HG03457 (cell line): ENCODE results near the gene CHCHD10.
"Not testable (repeated sequence)": the region's sequence is repeated elsewhere in the genome, so short reads cannot be mapped to it uniquely, and the experiment has no call there.

Experiments
- ATAC-seq: cut with Tn5 transposase; IDR thresholded peaks from one replicate; pipeline ENCODE4 v1.9.1; 2021; ENCODE audit warnings: moderate number of reproducible peaks; ENCODE audit not compliant: unreplicated experiment

The CHCHD10 gene

DNA sequence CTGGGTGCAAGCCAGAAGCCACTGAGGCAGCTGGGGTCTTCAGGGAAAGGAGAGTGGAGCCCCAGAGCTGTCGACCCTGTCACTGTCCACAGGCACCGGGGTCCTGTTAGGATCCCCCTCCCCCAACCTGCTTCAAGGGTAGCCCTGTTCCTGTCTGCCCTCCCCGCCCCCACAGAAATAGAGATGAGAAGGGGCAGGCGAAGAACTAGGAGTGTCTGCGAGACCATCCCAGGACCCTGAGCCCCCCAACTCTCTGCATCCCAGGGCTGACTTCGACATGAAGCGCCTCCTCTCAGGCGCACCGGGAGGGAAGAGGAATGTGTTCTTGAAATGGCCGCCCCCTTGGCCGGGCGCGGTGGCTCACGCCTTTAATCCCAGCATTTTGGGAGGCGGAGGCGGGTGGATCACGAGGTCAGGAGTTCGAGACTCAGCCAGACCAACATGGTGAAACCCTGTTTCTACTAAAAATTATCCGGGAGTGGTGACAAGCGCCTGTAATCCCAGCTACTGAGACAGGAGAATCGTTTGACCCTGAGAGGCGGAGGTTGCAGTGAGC lies 16.3 kb downstream of the CHCHD10 start:
- ATAC-seq = no peak

DNA sequence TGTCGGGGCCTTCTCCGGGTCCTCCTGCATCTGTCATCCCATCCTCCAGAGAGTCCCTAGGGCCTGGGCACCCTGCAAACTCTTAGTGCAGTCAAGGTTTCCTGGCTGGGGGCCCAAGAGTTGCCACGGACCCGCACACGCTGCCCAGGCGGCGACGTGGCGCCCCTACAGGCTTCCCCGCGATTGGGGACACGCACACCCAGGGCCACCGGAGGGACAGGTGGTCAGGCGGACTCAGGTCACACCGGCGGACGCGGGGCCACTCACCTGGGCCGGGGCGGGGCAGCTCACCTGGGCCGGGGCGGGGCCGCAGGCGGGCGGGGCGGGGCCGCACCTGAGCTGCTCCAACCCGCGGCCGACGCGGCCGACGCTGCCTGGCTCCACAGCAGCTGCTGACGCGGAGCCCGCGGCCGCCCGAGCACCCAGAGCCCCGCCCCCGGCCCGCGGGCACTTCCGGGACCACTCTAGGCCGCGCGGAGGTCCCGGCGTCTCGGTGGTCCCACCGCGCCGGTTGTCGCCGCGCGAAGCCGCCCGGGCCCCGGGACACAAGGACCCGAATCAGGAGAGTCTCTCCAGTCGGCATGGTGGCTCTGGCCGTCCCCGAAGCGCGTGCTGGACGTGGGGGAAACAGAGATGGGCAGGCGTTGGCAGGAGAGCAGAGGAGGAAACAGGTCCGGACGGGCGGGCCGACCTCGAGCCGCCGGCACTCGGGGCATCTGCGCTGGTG lies 16.9 kb downstream of the CHCHD10 start, which contains the start of gene ZNF70:
TSS of gene ZNF70 (minus strand) at position 399 of the 727 bp plus-strand sequence. CDS start 5,972 bp downstream, outside the sequence.
- ATAC-seq = no peak

DNA sequence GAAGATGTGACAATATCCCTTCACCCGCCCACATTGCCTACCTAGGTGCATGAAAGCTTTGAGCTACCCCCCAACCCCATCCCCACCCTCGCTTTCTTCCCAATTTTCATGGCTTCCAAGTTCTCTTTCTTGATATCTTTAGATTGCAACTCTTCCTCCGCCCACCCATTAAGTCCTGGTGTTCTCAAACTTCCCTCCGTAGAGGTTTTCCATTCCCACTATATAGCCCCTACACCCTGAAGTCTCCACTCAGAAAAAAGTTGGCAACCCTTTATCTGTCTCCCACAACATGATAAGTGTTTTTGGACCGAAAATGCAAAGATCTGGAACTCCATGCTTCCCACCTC lies 17.4 kb downstream of the CHCHD10 start:
- ATAC-seq = no peak

DNA sequence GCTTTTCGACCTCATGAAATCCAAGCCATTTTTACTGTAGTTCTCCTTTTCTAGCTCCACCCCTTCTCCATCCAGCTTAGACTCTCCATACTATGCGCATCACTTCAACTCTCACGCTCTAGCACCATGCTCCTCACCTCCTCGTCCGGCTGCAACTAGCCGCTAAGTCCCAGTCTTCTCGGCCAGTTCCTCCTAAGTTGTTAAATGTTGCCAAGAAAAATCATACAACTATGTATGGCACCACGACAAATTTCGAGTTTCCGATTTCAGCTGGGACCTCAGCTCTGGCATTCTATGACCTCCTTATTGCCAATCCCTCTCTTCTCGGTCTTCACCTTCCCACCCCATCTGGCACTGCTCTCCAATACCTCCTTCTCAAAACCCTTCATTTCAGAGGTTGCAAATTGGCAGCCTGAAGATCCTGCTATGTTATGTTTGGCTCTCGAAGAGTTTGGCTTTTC lies 17.9 kb downstream of the CHCHD10 start:
- no peak for ATAC-seq

DNA sequence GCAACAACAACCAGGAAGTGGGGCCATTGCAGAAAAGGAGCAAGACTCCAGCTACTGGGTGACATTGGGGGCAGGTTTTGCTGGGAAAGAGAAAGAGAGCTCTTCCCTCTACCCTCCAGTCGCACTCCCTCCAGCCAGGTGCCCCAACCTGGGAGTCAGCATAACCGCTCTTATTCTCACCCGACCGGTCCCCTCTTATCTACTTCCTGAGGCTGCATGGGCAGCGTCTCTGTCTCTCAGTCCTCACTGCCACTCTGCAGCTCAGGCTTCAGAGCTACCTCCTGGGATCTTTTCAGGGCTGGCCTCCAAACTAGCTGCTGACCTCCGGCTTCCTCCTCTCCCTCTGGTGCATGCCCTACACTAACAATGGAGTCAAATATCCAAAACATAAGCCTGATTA lies 22.0 kb downstream of the CHCHD10 start:
- no peak for ATAC-seq

DNA sequence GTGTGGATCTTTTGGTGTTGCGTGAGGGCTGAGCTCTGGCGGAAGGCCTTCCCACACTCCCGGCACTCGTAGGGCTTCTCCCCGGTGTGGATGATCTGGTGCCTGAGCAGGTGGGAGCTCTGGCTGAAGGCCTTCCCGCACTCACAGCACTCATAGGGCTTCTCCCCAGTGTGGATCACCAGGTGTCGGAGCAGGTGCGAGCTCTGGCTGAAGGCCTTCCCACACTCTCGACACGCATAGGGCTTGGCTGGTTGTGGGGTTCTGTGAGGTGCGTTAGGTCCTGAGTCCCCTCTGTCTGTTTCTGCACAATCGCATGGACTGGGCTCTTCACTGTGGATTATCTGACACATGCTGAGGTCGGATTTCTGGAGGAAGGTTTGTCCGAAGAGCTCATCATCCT lies 23.3 kb downstream of the CHCHD10 start:
- no peak for ATAC-seq

DNA sequence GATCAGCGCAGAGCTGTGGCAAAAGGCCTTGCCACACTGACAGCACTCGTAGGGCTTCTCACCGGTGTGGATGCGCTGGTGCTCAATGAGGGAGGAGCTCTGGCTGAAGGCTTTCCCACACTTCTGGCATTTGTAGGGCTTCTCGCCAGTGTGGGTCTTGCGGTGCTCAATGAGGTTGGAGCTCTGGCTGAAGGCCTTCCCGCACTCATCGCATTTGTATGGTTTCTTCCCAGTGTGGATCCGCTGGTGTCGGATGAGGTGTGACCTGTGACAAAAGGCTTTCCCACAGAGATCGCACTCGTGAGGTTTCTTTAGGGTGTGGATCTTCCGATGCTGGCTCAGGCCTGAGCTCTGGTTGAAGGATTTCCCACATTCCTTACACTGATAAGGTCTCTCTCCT lies 23.8 kb downstream of the CHCHD10 start:
- ATAC-seq = no peak

DNA sequence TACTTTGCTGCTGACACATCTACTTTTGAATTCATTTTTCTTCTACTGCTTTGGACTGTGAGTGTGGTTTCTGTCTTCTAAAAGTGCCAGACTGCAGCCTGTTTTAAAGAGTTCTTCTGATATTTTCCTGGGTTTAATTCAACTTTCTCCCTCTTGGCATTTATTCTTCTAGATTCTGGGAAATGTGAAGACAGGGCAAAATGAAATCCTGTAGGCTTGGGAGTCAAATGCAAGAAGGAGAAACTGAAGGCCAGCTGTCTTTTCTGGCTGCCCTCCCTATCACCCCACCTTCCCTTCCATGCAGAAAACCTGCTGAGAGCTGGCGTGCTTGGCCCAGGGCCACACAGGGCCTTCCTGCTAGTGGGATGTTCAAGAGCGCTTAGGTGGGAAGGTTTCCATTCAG lies 24.5 kb downstream of the CHCHD10 start:
- ATAC-seq = no peak

DNA sequence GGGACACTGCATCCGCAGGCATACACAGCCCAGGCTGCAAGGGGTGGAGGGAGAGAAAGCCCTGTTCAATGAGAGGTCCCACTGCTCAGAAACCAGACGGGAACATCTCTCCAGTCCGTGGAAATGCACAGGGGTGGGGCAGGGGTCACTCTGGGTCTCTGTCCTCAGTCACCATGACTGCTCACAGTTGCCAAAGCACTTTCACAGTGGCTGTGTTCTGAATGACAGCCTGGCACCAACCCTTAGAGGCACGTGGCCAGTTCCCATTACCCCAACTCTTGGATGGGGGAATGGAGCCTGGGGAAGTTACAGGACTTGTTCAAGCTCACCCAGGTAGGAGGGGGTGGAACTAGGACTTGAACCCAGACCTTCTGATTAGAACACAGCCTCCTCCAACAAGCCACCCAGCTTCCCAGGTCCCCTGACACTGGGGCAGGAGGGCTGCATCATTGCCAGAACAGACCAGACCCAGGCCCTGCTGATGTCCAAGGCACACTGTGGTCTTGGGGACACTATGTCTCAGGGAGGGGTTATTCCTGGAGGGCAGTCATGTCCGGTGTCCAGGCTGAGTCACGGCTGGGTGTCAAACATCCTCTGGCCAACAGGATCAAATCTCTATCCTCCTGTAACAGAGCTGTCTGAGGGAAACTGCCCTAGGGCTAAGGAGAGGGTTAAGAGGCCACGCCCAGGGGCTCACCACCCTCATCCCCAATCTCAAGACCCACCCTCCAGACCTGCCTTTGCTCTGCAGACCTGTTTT lies 25.1 kb downstream of the CHCHD10 start:
- no peak for ATAC-seq

DNA sequence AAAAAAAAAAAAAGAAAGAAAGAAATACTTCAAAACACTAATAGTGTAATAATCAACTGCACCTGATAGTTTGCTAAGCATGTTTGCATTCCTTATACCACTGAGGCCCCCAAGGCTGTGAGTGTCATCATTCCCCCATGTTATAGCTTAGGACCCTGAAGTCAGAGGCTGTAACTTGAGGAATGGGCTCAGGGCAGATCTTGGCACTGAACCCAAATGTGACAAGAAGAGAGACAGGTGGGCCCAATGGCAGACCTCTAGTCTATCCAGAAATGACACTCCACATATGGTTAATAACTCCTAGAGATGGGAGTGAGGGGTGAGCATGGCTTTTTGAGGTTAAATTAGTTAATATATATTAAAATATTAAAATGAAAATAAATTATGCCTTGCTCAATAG lies 30.1 kb downstream of the CHCHD10 start:
- no peak for ATAC-seq

DNA sequence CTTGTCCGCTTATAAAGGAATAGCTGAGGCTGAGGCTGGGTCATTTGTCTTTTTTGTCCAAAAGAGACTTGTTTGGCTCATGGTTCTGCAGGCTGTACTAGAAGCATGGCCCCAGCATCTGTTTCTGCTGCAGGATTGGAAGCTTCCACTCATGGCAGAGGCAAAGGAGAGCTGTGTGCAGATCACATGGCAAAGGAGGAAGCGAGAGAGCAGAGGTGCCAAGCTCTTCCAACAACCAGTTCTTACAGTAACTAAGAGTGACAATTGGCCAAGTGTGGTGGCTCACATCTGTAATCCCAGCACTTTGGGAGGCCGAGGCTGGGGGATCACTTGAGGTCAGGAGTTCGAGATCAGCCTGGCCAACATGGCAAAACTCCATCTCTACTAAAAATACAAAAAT lies 39.7 kb downstream of the CHCHD10 start:
- not testable (repeated sequence) for ATAC-seq

DNA sequence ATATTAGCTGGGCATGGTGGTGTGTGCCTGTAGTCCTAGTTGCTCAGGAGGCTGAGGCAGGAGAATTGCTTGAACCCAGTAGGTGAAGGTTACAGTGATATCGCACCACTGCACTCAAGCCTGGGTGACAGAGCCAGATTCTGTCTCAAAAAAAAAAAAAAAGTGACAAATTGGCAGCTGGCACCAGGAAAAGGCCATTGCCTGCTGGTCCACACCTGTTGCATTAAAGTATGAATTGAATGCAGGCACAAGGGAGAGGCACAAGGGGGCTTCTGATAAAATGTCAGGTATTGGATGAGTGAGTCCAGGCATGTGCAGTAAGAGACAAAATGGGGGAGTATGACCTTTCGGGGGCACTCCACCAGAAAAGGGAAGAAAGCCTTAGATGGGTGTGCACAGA lies 45.0 kb downstream of the CHCHD10 start:
- ATAC-seq = no peak

DNA sequence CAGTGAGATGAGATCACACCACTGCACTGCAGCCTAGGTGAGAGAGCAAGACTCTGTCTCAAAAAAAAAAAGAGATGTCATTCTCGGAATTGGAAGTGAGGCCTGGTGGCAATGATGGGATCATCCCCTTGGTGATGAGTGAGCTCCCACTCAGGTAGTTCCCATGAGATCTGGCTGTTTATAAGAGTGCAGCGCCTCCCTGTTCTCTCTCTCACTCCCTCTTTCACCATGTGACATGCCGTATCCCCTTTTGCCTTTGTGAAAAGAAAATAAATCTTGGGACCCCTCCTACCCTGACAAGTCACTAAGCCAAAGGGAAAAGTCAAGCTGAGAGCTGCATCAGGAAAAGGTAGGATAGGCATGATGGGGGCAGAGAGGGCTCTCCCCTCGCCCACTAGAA lies 45.6 kb downstream of the CHCHD10 start:
- ATAC-seq = no peak

DNA sequence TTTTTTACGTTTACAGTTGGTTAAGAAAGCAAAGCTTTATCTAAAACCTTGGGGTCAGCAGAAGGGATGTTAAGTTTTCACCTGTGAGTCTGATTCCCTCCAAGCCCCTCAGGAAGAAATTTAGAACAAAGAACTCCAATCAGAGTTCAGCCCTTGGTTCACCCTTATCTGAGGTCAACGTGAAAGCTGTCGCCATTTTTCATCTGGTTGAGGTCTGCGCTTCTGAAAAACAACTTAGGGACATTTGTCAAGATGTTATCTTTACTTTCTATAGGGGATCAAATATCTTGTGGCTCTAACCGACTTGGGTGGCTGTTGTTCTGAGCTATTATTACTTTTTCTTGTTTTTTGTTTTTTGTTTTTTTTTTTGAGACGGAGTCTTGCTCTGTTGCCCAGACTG lies 46.9 kb downstream of the CHCHD10 start:
- ATAC-seq = no peak

DNA sequence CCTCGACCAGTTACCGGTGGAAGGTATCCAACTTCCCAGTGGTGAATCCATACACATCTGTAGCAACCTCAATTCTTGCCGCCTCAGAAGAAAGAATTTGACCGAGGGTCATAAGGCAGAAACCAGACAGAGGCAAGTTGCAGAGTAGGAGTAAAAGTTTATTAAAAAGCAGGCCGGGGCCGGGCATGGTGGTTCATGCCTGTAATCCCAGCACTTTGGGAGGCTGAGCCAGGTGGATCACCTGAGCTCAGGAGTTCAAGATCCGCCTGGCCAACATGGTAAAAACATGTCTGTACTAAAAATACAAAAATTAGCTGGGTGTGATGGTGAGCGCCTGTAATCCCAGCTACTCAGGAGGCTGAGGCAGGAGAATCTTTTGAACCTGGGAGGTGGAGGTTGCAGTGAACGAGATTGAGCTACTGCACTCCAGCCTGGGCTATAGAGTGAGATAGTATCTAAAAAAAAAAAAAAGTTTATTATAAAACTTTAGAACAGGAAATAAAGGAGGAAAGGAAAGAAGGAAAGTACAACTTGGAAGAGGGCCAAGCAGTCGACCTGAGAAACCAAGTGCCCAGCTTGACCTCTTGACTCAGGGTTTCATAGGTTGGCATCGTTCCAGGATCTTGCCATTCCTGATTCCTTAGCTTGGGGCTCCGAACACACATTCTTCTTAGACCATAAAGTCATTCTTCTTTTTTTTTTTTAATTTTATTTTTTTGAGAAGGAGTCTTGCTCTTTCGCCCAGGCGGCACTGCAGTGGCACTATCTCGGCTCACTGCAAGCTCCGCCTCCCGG lies 49.2 kb downstream of the CHCHD10 start:
- no peak for ATAC-seq

DNA sequence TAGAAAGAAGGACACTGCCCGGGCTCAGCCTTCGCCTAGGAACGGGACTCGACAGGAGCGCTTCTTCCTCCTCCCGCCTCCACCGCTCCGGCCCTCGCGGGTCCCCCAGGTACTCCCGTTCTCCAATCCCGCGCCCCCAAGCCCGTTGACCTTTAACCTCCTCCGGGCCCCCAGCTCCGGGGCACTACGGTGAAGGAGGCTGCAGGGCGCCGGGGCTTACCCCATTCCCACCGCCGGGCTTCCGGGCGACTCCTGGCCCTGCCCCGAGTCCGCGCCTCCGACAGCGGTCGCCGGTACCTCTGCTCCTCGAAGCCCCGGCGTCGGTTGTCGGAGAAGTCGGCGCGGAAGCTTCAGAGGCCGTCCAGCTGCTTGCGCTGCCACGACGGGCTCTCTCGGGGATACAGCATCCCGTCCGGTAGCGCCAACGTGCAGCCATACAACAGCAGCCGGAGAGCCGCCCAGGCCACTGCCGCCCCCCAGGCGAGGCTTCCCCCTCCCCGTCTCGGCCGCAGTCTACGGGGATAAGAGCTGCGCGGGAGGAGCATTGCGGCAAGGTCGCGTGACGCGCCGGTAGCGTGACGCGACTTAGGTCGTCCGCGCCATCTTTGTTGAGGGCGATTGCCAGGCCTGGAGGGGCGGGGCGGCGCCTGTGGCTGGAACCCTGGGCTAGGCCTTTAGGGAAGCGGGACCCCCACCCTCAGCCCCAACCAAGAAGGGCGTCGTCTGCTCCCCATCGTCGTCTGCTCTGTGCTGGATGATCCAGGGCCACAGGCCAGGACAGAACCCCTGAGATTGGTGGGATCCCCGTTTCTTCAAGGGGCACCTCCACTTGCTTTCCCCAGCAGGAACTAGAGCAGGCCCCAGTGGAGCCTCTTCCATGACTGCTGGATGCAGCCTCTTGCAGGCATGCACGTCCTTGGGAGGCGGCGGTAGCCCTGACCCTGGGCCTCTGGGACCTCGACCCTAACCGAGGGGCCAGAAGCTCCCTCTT lies 50.7 kb downstream of the CHCHD10 start:
- no peak for ATAC-seq
